Hair follicular keratinocyte (primary cell): Measurements from ENCODE around the gene SLCO1B1. TPM values are rescaled to one million over a fixed set of nuclear protein-coding genes. Genes with fewer than 3 reads are reported as not detected.

Source experiments
- total RNA-seq: library from RNA; depleted of rRNA; stranded (reverse); fragments of >200 nt; gene quantifications from 2 replicates; pipeline ENCODE4 v1.2.3, GENCODE V29; 2015

Gene SLCO1B1, protein sequence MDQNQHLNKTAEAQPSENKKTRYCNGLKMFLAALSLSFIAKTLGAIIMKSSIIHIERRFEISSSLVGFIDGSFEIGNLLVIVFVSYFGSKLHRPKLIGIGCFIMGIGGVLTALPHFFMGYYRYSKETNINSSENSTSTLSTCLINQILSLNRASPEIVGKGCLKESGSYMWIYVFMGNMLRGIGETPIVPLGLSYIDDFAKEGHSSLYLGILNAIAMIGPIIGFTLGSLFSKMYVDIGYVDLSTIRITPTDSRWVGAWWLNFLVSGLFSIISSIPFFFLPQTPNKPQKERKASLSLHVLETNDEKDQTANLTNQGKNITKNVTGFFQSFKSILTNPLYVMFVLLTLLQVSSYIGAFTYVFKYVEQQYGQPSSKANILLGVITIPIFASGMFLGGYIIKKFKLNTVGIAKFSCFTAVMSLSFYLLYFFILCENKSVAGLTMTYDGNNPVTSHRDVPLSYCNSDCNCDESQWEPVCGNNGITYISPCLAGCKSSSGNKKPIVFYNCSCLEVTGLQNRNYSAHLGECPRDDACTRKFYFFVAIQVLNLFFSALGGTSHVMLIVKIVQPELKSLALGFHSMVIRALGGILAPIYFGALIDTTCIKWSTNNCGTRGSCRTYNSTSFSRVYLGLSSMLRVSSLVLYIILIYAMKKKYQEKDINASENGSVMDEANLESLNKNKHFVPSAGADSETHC
- total RNA-seq, result not detected in 2 replicates

GRCh38 chr12:21130998-21131397 is at the start of gene SLCO1B1:
Gene SLCO1B1, plus strand, starts transcription at chr12:21131194. Its CDS starts 10,381 bp downstream, at chr12:21141575.

Other genes with a start within 250 kb of the SLCO1B1 start
- gene SLCO1A2, start 203.7 kb downstream of the SLCO1B1 start, total RNA-seq, result not detected in 2 replicates
- not detected in 2 replicates for gene IAPP, start 241.7 kb downstream of the SLCO1B1 start, total RNA-seq